H1 (cell line): ENCODE data around the gene TMEM150A.

Experiments used
- CTCF ChIP-seq, 3 experiments: IDR thresholded peaks; 1 replicate in 2 of 3; 2 replicates in 1 of 3; pipeline versions ENCODE4 v1.5.1 to v1.6.1; 2011; ENCODE audit warnings: low read length in 3 of 3, mild to moderate bottlenecking in 3 of 3, inconsistent platforms in 2 of 3, low read depth in 1 of 3, moderate library complexity in 1 of 3; ENCODE audit not compliant: insufficient read depth in 1 of 3; ENCODE audit errors: control extremely low read depth in 1 of 3
- EP300 ChIP-seq, 2 experiments: IDR thresholded peaks; 1 replicate in 1 of 2; 2 replicates in 1 of 2; pipeline ENCODE4 v1.6.1; 2011 to 2012; ENCODE audit warnings: low read depth in 2 of 2, low read length in 2 of 2, mild to moderate bottlenecking in 2 of 2, borderline replicate concordance in 1 of 2, inconsistent platforms in 1 of 2, moderate library complexity in 1 of 2
- GTF2F1 ChIP-seq: IDR thresholded peaks from 2 replicates; pipeline ENCODE4 v1.6.1; 2012; ENCODE audit warnings: low read depth, low read length, improper control_type of control experiment, borderline replicate concordance
- HDAC2 ChIP-seq, 2 experiments: fragments of 300-600 bp in 1 of 2; sonication (generic) in 1 of 2; IDR thresholded peaks; 2 replicates each; pipeline ENCODE4 v1.6.1; 2011 to 2012; ENCODE audit warnings: low read depth in 2 of 2, low read length in 2 of 2, mild to moderate bottlenecking in 2 of 2, moderate library complexity in 2 of 2, borderline replicate concordance in 1 of 2, inconsistent platforms in 1 of 2
- POLR2A ChIP-seq, 2 experiments: IDR thresholded peaks; 1 replicate in 1 of 2; 2 replicates in 1 of 2; pipeline ENCODE4 v1.6.1; 2011; ENCODE audit warnings: low read depth in 2 of 2, low read length in 2 of 2, mild to moderate bottlenecking in 2 of 2; ENCODE audit errors: control extremely low read depth in 1 of 2

GRCh38 chr2:85551698-85552678 lies 50.5 kb downstream of the TMEM150A start:
- TF ChIP-seq POLR2A (IDR thresholded peaks at IDR 0.05; ENCODE audit: control extremely low read depth in 1 of 2, low read depth in 2 of 2, low read length in 2 of 2) (no peak), CTCF (IDR thresholded peaks at IDR 0.05; ENCODE audit: control extremely low read depth in 1 of 3, insufficient read depth in 1 of 3, low read depth in 1 of 3, low read length in 3 of 3) (peak; percentile 70 to 93 (median 93)), EP300 (IDR thresholded peaks at IDR 0.05; ENCODE audit: borderline replicate concordance in 1 of 2, low read depth in 2 of 2, low read length in 2 of 2) (no peak), HDAC2 (IDR thresholded peaks at IDR 0.05; ENCODE audit: borderline replicate concordance in 1 of 2, low read depth in 2 of 2, low read length in 2 of 2) (no peak), GTF2F1 (no peak)
